Astrocyte (in vitro differentiated cells and primary cell): ENCODE results near the gene ELMOD1.

ENCODE experiments used
- CTCF ChIP-seq: IDR thresholded peaks from 2 replicates; pipeline ENCODE4 v1.5.1; 2011; ENCODE audit warnings: low read depth, mild to moderate bottlenecking, inconsistent platforms, low read length, moderate library complexity; ENCODE audit not compliant: insufficient read depth
- EZH2 ChIP-seq: IDR thresholded peaks from 2 replicates; pipeline ENCODE4 v1.6.1; 2012; ENCODE audit warnings: mild to moderate bottlenecking, low read length, inconsistent platforms; ENCODE audit not compliant: insufficient read depth

GRCh38 chr11:107564877-107565218 is 26.1 kb upstream of the ELMOD1 start:
- TF ChIP-seq CTCF: no peak
- TF ChIP-seq EZH2: no peak
